HepG2 (cell line): ENCODE data around the gene IL4I1. TPM values are rescaled to one million over a fixed set of nuclear protein-coding genes. Genes with fewer than 3 reads are reported as not detected.
A peak's percentile ranks its signal among the peaks of the same experiment; 100 is the strongest.

Experiments used
- ATAD3A ChIP-seq: sonication (generic); formaldehyde crosslinking; IDR thresholded peaks from 2 replicates; pipeline ENCODE4 v1.4.0; 2020; ENCODE audit warnings: missing genetic modification reagents
- ATF5 ChIP-seq: sonication (generic); formaldehyde crosslinking; IDR thresholded peaks from 2 replicates; pipeline ENCODE4 v1.4.0; 2020; ENCODE audit warnings: mild to moderate bottlenecking, low read depth, missing genetic modification reagents
- CCAR2 ChIP-seq: fragments of 200-400 bp; formaldehyde crosslinking; optimal IDR thresholded peaks from 2 replicates; pipeline ENCODE3; 2018; ENCODE audit warnings: low read depth, mild to moderate bottlenecking, low read length, moderate library complexity
- HBP1 ChIP-seq: IDR thresholded peaks from 2 replicates; pipeline ENCODE4 v1.6.1; 2016; ENCODE audit warnings: low read depth, control low read depth
- HMGXB3 ChIP-seq: sonication (generic); formaldehyde crosslinking; IDR thresholded peaks from 2 replicates; pipeline ENCODE4 v1.4.0; 2020; ENCODE audit warnings: missing genetic modification reagents, borderline replicate concordance
- KLF6 ChIP-seq: IDR thresholded peaks from 2 replicates; pipeline ENCODE4 v1.8.0; 2016; ENCODE audit warnings: missing biosample characterization, missing genetic modification reagents
- MAF1 ChIP-seq: sonication (generic); formaldehyde crosslinking; IDR thresholded peaks from 2 replicates; pipeline ENCODE4 v1.5.0; 2020; ENCODE audit warnings: missing genetic modification reagents, borderline replicate concordance
- MXD3 ChIP-seq: IDR thresholded peaks from 2 replicates; pipeline ENCODE4 v1.6.1; 2016; ENCODE audit warnings: mild to moderate bottlenecking, missing biosample characterization, missing genetic modification reagents
- NCOA2 ChIP-seq: sonication (generic); formaldehyde crosslinking; IDR thresholded peaks from 2 replicates; pipeline ENCODE4 v1.8.0; 2022; ENCODE audit warnings: inconsistent platforms
- PITX1 ChIP-seq: sonication (generic); formaldehyde crosslinking; IDR thresholded peaks from 2 replicates; pipeline ENCODE4 v1.5.1; 2020; ENCODE audit warnings: mild to moderate bottlenecking, missing genetic modification reagents
- TOPORS ChIP-seq: sonication (generic); formaldehyde crosslinking; IDR thresholded peaks from 2 replicates; pipeline ENCODE4 v1.8.0; 2023; ENCODE audit warnings: mild to moderate bottlenecking, missing genetic modification reagents
- YEATS2 ChIP-seq: sonication (generic); formaldehyde crosslinking; IDR thresholded peaks from 2 replicates; pipeline ENCODE4 v1.4.0; 2020; ENCODE audit warnings: missing genetic modification reagents, borderline replicate concordance
- ZBTB43 ChIP-seq: sonication (generic); formaldehyde crosslinking; conservative IDR thresholded peaks from 2 replicates; pipeline ENCODE4 v1.4.0; 2020; ENCODE audit warnings: missing genetic modification reagents
- ZBTB49 ChIP-seq: sonication (generic); formaldehyde crosslinking; IDR thresholded peaks from 2 replicates; pipeline ENCODE4 v1.4.0; 2020; ENCODE audit warnings: missing genetic modification reagents, borderline replicate concordance
- ZNF12 ChIP-seq: sonication (generic); formaldehyde crosslinking; IDR thresholded peaks from 2 replicates; pipeline ENCODE4 v1.5.0; 2020; ENCODE audit warnings: missing genetic modification reagents
- ZNF34 ChIP-seq: sonication (generic); formaldehyde crosslinking; IDR thresholded peaks from 2 replicates; pipeline ENCODE4 v1.4.0; 2020; ENCODE audit warnings: mild to moderate bottlenecking, missing genetic modification reagents, borderline replicate concordance
- ZNF367 ChIP-seq: sonication (generic); formaldehyde crosslinking; IDR thresholded peaks from 2 replicates; pipeline ENCODE4 v1.4.0; 2020; ENCODE audit warnings: missing genetic modification reagents, borderline replicate concordance
- ZNF577 ChIP-seq: sonication (generic); formaldehyde crosslinking; IDR thresholded peaks from 2 replicates; pipeline ENCODE4 v1.4.0; 2020; ENCODE audit warnings: mild to moderate bottlenecking, low read depth, missing genetic modification reagents, borderline replicate concordance
- ZNF7 ChIP-seq: IDR thresholded peaks from 2 replicates; pipeline ENCODE4 v1.6.1; 2016; ENCODE audit warnings: missing biosample characterization, missing genetic modification reagents
- ZNF788 ChIP-seq: sonication (generic); formaldehyde crosslinking; IDR thresholded peaks from 2 replicates; pipeline ENCODE4 v1.5.0; 2020; ENCODE audit warnings: mild to moderate bottlenecking, missing genetic modification reagents, borderline replicate concordance
- polyA plus RNA-seq, 8 experiments: library from polyadenylated mRNA; depleted of rRNA in 3 of 8; stranded (reverse) in 7 of 8; unstranded in 1 of 8; fragments of >200 nt; fragmentation: Illumina TruSeq in 4 of 8; extraction: Trizol in 4 of 8; gene quantifications; 2 replicates each; pipeline versions ENCODE4 v1.2.1 to v1.2.3, GENCODE V29; 2011 to 2016; ENCODE audit warnings: low read depth in 4 of 8, missing spikeins in 1 of 8, mixed read lengths in 1 of 8; ENCODE audit not compliant: insufficient read depth in 1 of 8
- total RNA-seq, 5 experiments: library from RNA; depleted of rRNA; stranded (reverse); fragments of >200 nt; fragmentation: Illumina TruSeq; extraction: Trizol; gene quantifications; 2 replicates each; pipeline ENCODE4 v1.2.3, GENCODE V29; 2016; ENCODE audit warnings: low read depth in 1 of 5

The IL4I1 gene
- total and polyA plus RNA-seq, 2 of the 13 experiments (the other 11 are each of a cell fraction or from before 2014, with no cell fraction given) = not detected

- TF ChIP-seq ZNF577 (CRISPR knock-in tag) (no peak), MAF1 (CRISPR knock-in tag) (no peak), CCAR2 (no peak), PITX1 (CRISPR knock-in tag) (no peak), ZNF367 (no peak), ATF5 (CRISPR knock-in tag) (no peak), NCOA2 (CRISPR knock-in tag) (no peak), ZBTB43 (CRISPR knock-in tag) (no peak), ZBTB49 (CRISPR knock-in tag) (no peak), ZNF34 (CRISPR knock-in tag) (no peak), HBP1 (CRISPR knock-in tag) (no peak), ATAD3A (CRISPR knock-in tag) (no peak), MXD3 (CRISPR knock-in tag) (no peak), ZNF12 (no peak), TOPORS (CRISPR knock-in tag) (no peak), KLF6 (CRISPR knock-in tag) (no peak), ZNF788 (0 out of 2 replicates have a peak, but pooled peaks have one; percentile 23), HMGXB3 (CRISPR knock-in tag) (no peak), ZNF7 (CRISPR knock-in tag) (no peak), YEATS2 (no peak)
Observed at GRCh38 chr19:49937750-49938381, 41.2 kb upstream of the IL4I1 start (continued).
